Stimulated activated CD4-positive, alpha-beta T cell treated with anti-CD3 and anti-CD28 coated beads, Interleukin-4, amount 100 ng/mL, for 24 hours (primary cell): ENCODE measurements around the gene UGT3A2.

Source experiments
- DNase-seq: peaks from one replicate; pipeline ENCODE4 v3.0.0-alpha.2; 2020

Gene UGT3A2

GRCh38 chr5:35999547-35999946 lies 67.1 kb downstream of the UGT3A2 start:
- DNase-seq = no peak

- DNase-seq = no peak
Measured at GRCh38 chr5:35996076-35996475, 70.6 kb downstream of the UGT3A2 start.

GRCh38 chr5:35990941-35991611 lies 75.6 kb downstream of the UGT3A2 start, which contains the start of gene UGT3A1:
Gene UGT3A1, minus strand, starts transcription at chr5:35991390. Its CDS starts 150 bp downstream, at chr5:35991240.
- DNase-seq = no peak

GRCh38 chr5:35990520-35990919 lies 76.2 kb downstream of the UGT3A2 start:
- DNase-seq = no peak

- DNase-seq = no peak
Measured at GRCh38 chr5:35988529-35988928, 78.2 kb downstream of the UGT3A2 start.

- no peak for DNase-seq
Measured at GRCh38 chr5:35987776-35988175, 78.9 kb downstream of the UGT3A2 start.
